Measurements from ENCODE around the gene CCDC188.
A peak's percentile ranks its signal among the peaks of the same experiment; 100 is the strongest.

DNA sequence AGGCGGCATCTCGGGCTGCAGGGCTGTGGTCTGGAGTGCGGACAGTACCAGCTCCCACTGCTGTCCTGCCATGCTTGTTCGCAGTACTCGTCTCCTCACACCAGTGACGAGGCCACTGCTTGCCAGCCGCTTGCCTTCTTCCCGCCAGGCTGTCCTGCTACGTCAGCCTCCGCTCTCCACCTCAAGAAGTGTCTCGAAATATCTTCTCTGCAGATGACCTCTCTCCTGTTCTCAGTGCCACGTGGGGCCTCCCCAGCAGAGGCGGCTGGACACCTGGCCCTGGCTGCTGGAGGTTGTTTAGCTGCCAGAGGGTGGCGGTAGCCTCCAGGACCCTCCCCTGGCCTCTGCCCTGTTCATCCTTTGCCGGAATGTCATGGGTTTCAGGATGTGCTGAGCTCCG lies 3.1 kb upstream of the CCDC188 start:
- TF ChIP-seq CBX2 (IDR thresholded peaks at IDR 0.05; ENCODE audit: insufficient read depth, low read length, poor library complexity, severe bottlenecking) (no peak), ZNF354B (CRISPR knock-in tag; IDR thresholded peaks at IDR 0.05) (no peak), NR2C2 (CRISPR knock-in tag; IDR thresholded peaks at IDR 0.05) (no peak), NR2C2 (tag; IDR thresholded peaks at IDR 0.05) (no peak), ZNF79 (CRISPR knock-in tag; IDR thresholded peaks at IDR 0.05; ENCODE audit: low read depth) (no peak), POU5F1 (IDR thresholded peaks at IDR 0.05; ENCODE audit: borderline replicate concordance, low read depth, low read length, partially characterized antibody) (no peak), ELF1 (tag; IDR thresholded peaks at IDR 0.05) (no peak), BRD4 (IDR thresholded peaks at IDR 0.05) (no peak), SIX5 (IDR thresholded peaks at IDR 0.05; ENCODE audit: borderline replicate concordance in 1 of 2, insufficient read depth in 1 of 2, low read depth in 1 of 2, low read length in 2 of 2) (no peak), ZNF507 (tag; conservative IDR thresholded peaks at IDR 0.05) (no peak), JUNB (CRISPR knock-in tag; conservative IDR thresholded peaks at IDR 0.05) (no peak), HMGN3 (IDR thresholded peaks at IDR 0.05; ENCODE audit: borderline replicate concordance, extremely low read depth, insufficient read length, low read depth, low read length) (no peak)
- TF ChIP-seq, protein P1, sequence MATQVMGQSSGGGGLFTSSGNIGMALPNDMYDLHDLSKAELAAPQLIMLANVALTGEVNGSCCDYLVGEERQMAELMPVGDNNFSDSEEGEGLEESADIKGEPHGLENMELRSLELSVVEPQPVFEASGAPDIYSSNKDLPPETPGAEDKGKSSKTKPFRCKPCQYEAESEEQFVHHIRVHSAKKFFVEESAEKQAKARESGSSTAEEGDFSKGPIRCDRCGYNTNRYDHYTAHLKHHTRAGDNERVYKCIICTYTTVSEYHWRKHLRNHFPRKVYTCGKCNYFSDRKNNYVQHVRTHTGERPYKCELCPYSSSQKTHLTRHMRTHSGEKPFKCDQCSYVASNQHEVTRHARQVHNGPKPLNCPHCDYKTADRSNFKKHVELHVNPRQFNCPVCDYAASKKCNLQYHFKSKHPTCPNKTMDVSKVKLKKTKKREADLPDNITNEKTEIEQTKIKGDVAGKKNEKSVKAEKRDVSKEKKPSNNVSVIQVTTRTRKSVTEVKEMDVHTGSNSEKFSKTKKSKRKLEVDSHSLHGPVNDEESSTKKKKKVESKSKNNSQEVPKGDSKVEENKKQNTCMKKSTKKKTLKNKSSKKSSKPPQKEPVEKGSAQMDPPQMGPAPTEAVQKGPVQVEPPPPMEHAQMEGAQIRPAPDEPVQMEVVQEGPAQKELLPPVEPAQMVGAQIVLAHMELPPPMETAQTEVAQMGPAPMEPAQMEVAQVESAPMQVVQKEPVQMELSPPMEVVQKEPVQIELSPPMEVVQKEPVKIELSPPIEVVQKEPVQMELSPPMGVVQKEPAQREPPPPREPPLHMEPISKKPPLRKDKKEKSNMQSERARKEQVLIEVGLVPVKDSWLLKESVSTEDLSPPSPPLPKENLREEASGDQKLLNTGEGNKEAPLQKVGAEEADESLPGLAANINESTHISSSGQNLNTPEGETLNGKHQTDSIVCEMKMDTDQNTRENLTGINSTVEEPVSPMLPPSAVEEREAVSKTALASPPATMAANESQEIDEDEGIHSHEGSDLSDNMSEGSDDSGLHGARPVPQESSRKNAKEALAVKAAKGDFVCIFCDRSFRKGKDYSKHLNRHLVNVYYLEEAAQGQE (IDR thresholded peaks at IDR 0.05; ENCODE audit: borderline replicate concordance) = peak; percentile 28; the same call in 1 of the 2 replicates
- TF ChIP-seq, protein P1 (CRISPR knock-in tag; IDR thresholded peaks at IDR 0.05; ENCODE audit: low read depth) = no peak
- TF ChIP-seq, protein P2, sequence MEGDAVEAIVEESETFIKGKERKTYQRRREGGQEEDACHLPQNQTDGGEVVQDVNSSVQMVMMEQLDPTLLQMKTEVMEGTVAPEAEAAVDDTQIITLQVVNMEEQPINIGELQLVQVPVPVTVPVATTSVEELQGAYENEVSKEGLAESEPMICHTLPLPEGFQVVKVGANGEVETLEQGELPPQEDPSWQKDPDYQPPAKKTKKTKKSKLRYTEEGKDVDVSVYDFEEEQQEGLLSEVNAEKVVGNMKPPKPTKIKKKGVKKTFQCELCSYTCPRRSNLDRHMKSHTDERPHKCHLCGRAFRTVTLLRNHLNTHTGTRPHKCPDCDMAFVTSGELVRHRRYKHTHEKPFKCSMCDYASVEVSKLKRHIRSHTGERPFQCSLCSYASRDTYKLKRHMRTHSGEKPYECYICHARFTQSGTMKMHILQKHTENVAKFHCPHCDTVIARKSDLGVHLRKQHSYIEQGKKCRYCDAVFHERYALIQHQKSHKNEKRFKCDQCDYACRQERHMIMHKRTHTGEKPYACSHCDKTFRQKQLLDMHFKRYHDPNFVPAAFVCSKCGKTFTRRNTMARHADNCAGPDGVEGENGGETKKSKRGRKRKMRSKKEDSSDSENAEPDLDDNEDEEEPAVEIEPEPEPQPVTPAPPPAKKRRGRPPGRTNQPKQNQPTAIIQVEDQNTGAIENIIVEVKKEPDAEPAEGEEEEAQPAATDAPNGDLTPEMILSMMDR (IDR thresholded peaks at IDR 0.05 in 2 of 3, conservative IDR thresholded peaks at IDR 0.05 in 1 of 3; ENCODE audit: insufficient read depth in 2 of 3, low read depth in 1 of 3, low read length in 3 of 3) = peak; percentile 56 to 73 (median 64)
- TF ChIP-seq, protein P3, sequence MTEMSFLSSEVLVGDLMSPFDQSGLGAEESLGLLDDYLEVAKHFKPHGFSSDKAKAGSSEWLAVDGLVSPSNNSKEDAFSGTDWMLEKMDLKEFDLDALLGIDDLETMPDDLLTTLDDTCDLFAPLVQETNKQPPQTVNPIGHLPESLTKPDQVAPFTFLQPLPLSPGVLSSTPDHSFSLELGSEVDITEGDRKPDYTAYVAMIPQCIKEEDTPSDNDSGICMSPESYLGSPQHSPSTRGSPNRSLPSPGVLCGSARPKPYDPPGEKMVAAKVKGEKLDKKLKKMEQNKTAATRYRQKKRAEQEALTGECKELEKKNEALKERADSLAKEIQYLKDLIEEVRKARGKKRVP (CRISPR knock-in tag; IDR thresholded peaks at IDR 0.05) = no peak
